ENCODE data around the gene HAAO. TPM values are rescaled to one million over a fixed set of nuclear protein-coding genes. Genes with fewer than 3 reads are reported as not detected.

Gene HAAO
- total RNA-seq, 1 donor from 2014 or later: 2.2 TPM

Other genes starting within 250 kb of the HAAO start
- gene MTA3, start 224.0 kb downstream of the HAAO start, total RNA-seq: 26.2 and 29.2 TPM in 2 replicates
- 0.68 and 0.73 TPM in 2 replicates for gene OXER1, start 28.4 kb downstream of the HAAO start, total RNA-seq

Data from T-helper 2 cell treated with Interferon-gamma antibody and Interleukin-4, amounts not matched to agents 100 ng/mL and 5 ng/mL, for 36 hours (primary cell).